Measurements from ENCODE around the gene ZNRD2.
A peak's percentile ranks its signal among the peaks of the same experiment; 100 is the strongest.
"Not testable (repeated sequence)": the region's sequence is repeated elsewhere in the genome, so short reads cannot be mapped to it uniquely, and the experiment has no call there.

ZNRD2 gene

GRCh38 chr11:65555693-65556231 is 14.5 kb upstream of the ZNRD2 start:
- DNase-seq (ENCODE audit: low read depth) = no peak

- DNase-seq (ENCODE audit: low read depth) = no peak
Observed at GRCh38 chr11:65556470-65557279, 13.6 kb upstream of the ZNRD2 start.

GRCh38 chr11:65557280-65558001 is 12.8 kb upstream of the ZNRD2 start:
- DNase-seq (ENCODE audit: low read depth) = no peak

- peak; percentile 41 for DNase-seq (ENCODE audit: low read depth)
Observed at GRCh38 chr11:65558002-65558929, 12.0 kb upstream of the ZNRD2 start, which contains the start of gene LTBP3. Gene LTBP3, minus strand, starts transcription at chr11:65558359. Its CDS starts 400 bp downstream, at chr11:65557959.

- no peak for DNase-seq (ENCODE audit: low read depth)
Observed at GRCh38 chr11:65558930-65559509, 11.3 kb upstream of the ZNRD2 start.

- DNase-seq (ENCODE audit: low read depth) = no peak
Observed at GRCh38 chr11:65559535-65559934, 10.7 kb upstream of the ZNRD2 start.

- no peak for DNase-seq (ENCODE audit: low read depth)
Observed at GRCh38 chr11:65559951-65560537, 10.2 kb upstream of the ZNRD2 start.

- DNase-seq (ENCODE audit: low read depth) = no peak
Observed at GRCh38 chr11:65560555-65561418, 9.5 kb upstream of the ZNRD2 start.

GRCh38 chr11:65562020-65562419 is 8.3 kb upstream of the ZNRD2 start:
- DNase-seq (ENCODE audit: low read depth) = no peak

- no peak for DNase-seq (ENCODE audit: low read depth)
Observed at GRCh38 chr11:65562788-65563187, 7.5 kb upstream of the ZNRD2 start.

- no peak for DNase-seq (ENCODE audit: low read depth)
Observed at GRCh38 chr11:65563601-65564000, 6.7 kb upstream of the ZNRD2 start.

- DNase-seq (ENCODE audit: low read depth) = not testable (repeated sequence)
Observed at GRCh38 chr11:65564879-65565559, 5.3 kb upstream of the ZNRD2 start.

- DNase-seq (ENCODE audit: low read depth) = no peak
Observed at GRCh38 chr11:65565624-65566453, 4.4 kb upstream of the ZNRD2 start.

- DNase-seq (ENCODE audit: low read depth) = peak; percentile 54
Observed at GRCh38 chr11:65569164-65569972, 909 bp upstream of the ZNRD2 start.

GRCh38 chr11:65571420-65571819 is 1.1 kb downstream of the ZNRD2 start:
- no peak for DNase-seq (ENCODE audit: low read depth)

GRCh38 chr11:65571940-65572339 is 1.7 kb downstream of the ZNRD2 start:
- DNase-seq (ENCODE audit: low read depth) = no peak

- peak; percentile 81 for DNase-seq (ENCODE audit: low read depth)
Observed at GRCh38 chr11:65572356-65573051, 2.2 kb downstream of the ZNRD2 start, which contains the start of gene FAM89B. Gene FAM89B, plus strand, starts transcription at chr11:65572538. Its CDS starts 132 bp downstream, at chr11:65572670.

Data from T-helper 22 cell (primary cell).